ENCODE data around the gene LIMA1.

DNA sequence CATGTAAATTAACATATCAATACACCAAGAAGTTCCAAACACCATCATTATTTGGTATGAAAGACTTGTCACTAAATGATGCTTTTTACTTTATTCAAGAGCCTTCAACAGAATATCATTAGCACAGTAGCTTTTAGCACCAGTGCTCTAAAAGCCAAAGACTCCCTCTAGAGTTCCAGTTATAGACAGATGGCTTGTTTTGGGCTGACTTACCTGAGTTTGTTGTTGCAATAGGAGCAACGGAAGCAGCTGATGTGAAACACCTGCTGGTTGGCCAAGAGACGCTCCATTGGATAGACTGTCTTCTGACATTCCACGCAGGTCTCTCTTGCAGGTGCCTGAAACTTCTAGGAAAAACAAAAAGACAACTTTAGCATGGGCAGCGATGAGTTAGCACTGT lies 101.6 kb downstream of the LIMA1 start:
- TF ChIP-seq ARNTL (CRISPR knock-in tag; IDR thresholded peaks at IDR 0.05; ENCODE audit: borderline replicate concordance, low read depth): no peak
- TF ChIP-seq RARB (CRISPR knock-in tag; IDR thresholded peaks at IDR 0.05): no peak
- TF ChIP-seq PATZ1 (CRISPR knock-in tag; IDR thresholded peaks at IDR 0.05; ENCODE audit: borderline replicate concordance): no peak
- TF ChIP-seq BACH2 (CRISPR knock-in tag; IDR thresholded peaks at IDR 0.05; ENCODE audit: borderline replicate concordance): no peak
- no peak for TF ChIP-seq ESRRG (CRISPR knock-in tag; IDR thresholded peaks at IDR 0.05)
- no peak for TF ChIP-seq ISL1 (CRISPR knock-in tag; IDR thresholded peaks at IDR 0.05)
